NCI-H2227 treated with DMSO at 0.1 percent for 48 hours (cell line): ENCODE data around the gene MTRF1L.

Source experiments
- DNase-seq: peaks from one replicate; lab custom pipeline; 2025; lab: John Stamatoyannopoulos, UW

Gene MTRF1L

DNA sequence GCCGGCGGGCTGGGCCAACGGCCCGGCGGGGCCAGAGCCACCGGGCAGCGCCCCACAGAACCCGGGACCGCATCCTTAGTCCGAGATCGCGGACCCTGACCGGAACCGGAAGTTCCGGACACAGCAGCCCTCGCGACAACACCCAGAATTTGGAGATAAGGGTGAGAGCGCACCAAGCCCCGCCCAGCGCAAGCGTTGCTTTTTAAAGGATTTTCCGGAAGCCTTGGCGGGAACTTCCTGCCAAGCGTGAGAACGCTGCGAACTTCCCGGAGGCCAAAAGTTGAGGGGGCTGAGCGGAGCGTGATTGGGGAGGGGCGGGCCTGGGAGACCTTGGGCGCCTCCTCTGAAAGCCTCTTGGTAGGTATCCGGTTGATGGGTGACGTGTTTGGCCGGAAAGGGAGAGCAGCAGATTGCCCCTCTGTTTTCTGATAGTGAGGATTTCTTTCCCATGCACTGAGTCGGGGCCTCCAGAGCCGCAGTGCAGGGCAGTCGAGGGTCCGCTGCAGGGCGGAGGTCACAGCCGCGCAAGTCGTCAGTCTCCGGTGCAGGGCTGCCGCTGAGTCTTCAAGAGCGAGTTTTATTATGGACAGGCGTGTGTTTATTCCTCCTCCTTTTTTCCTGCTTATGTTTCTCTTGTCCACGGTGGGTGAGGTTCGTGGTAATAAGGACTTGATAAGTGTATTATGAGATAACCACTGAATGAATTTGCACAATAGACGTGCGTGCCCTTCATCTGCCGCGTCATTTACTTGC lies at the start of gene MTRF1L:
TSS of gene MTRF1L (minus strand) at position 97 of the 753 bp plus-strand sequence. CDS start at position 73, 24 bp downstream.
- DNase-seq = peak; percentile 86

GRCh38 chr6:153051801-153052200 lies 49.3 kb upstream of the MTRF1L start:
- no peak for DNase-seq

DNA sequence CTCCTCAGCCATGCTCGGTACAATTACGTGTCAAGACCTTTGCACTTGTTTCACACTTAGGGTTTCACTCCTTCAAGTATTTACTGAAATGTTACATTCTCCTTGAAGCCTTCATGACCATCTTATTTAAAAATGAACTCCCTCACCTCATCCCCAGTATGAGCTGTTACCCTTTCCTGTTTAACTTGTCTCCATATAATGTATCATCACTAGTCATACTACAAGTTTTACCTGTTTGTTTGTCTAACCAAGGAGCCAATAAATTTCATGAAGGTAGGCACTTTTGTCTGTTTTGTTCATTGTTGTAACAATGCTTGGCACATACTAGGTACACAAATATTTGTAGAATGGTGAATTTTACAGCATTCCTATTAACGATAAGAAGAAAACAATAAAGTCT lies 46.1 kb upstream of the MTRF1L start:
- no peak for DNase-seq

DNA sequence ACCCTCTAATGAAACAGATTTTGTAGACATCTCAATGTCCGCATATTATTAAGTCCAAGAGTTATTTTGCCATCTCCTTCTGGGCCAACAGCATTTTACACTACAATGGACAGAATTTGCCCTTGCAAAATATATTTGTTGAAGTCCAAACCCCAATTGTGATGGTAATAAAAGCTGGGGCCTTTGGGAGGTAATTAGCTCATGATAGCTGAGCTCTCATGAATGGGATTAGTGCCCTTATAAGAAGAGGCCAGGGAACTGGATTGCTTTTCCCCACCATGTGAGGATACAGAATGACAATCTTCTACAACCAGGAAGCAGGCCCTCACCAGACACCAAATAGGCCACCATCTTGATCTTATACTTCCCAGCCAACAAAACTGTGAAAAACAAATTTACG lies 44.9 kb upstream of the MTRF1L start:
- no peak for DNase-seq

DNA sequence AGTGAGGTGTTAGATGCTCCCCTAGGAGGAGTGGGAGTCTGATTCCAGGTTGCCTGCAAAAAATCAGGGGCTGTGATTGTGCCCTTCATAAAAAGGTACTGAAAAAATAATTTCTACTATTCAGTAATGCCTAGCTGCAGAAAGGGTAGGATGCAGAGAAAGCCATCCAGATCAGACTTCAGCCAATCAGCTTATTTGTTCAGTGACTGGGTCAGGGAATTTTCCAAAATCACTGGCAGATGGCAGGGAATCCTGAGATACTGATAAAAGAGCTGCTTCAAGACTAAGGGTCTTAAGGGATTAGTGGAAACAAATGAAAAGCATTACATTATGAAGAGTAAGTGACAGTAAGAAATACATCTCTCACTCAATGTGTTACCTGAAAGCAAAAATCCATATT lies 42.8 kb upstream of the MTRF1L start:
- no peak for DNase-seq

DNA sequence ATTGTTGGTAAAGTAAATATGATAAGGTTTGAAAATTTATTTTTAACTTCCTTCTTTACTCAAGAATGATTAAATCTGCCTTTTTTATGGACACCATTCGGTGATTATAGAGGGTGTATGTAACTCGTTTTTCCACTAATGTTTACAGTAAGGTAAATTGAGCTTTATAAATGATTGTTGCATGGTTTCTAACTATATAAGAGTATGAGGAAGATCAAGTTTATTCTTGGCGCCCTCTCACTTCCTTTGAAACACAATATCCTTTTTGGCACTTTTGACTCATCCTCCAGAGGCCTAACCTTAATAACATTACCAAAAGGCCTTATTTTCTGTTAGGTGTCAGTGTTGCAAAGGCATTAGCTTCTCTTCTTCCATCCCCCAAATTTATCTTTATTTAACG lies 41.8 kb upstream of the MTRF1L start:
- DNase-seq = no peak

GRCh38 chr6:153043719-153044118 lies 41.2 kb upstream of the MTRF1L start:
- DNase-seq = no peak

DNA sequence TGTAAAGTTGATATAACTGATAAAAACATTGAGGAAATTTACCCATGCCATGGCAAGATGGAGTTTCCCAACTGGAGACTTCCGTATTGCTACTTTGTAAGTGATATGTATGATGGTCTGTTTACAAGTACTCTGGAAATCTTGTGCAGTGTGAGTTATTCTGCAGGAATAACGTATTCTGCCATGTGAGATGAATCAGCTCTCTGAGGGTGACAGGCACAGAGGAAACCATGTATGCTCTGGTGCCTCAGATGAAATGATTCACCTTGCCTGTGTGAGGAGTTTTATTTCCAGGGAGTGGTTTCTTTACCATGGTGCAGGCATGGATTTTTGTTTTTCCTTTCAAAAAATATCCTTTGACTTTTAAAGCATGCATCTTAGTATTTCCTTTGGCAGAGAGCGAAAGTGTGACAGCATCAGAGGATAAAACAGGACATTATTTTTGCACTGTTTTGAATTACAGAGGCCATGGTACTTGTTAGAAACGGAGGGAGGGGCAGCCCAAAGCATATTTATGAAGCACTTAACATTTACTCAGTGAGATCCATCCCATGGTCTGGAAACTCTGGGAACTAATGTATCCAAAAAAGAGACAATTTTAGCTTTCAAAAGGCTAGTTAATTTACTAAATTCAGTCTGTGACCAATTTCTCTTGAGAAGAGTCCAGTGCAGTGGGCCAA lies 36.0 kb upstream of the MTRF1L start:
- no peak for DNase-seq

DNA sequence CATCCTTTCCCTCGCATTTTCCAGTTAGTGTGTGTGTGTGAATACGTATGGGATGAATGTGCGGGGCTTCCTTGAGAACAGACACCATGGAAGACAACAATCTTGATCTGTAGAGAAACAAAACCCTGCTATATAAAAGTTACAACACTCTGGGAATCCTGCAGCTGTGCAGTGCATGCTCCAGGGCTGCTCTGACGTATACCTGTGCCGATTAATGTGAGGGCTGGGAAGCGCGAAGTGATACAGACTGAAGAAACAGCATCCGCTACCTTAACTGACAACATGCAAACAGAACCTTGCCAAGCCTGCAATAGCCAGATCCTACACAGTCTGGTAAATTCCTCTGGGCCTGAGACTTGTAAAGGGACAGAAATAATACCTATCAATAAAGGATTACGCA lies 31.6 kb upstream of the MTRF1L start:
- no peak for DNase-seq

GRCh38 chr6:153032255-153032882 lies 29.9 kb upstream of the MTRF1L start:
- DNase-seq = peak; percentile 1

- DNase-seq = no peak
Measured at GRCh38 chr6:153031335-153031955, 28.9 kb upstream of the MTRF1L start.

GRCh38 chr6:153028963-153029362 lies 26.5 kb upstream of the MTRF1L start:
- DNase-seq = no peak

DNA sequence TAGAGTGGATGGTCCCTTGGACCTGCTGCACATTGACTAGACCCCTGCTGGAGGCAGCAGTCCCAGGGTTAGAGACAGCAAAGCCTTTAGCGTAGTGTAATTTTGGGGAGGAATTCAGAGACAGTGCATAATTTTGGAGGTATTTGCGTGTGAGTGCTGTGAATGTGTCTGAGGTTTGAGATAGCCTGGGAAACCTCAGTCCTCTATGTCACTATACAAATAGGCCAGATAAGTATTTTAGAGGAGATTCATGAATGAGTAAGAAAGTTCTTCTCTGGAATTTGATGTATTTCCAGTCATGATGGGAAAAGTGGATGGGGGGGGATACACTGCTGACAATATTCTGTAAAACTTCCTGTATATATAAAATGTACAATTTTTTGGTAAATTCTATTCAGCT lies 25.8 kb upstream of the MTRF1L start:
- DNase-seq = no peak

GRCh38 chr6:153027480-153027879 lies 25.0 kb upstream of the MTRF1L start:
- no peak for DNase-seq

DNA sequence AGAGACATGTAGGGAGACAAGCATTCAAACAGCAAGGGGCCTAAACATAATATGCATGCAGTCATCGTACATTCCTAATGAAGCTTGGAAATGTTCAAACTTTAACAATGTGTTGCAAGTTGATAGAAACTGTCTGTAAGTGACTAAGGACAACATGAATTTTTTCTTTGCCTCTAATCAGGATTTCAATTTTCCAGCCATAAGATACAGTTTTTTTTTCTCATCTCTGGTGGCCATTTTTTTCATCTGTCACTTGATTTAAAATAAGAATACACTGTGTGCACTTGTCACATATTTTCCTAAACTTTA lies 22.2 kb upstream of the MTRF1L start:
- no peak for DNase-seq

GRCh38 chr6:153023977-153024708 lies 21.6 kb upstream of the MTRF1L start:
- DNase-seq = peak; percentile 17

- DNase-seq = no peak
Measured at GRCh38 chr6:153018355-153018754, 15.8 kb upstream of the MTRF1L start.

DNA sequence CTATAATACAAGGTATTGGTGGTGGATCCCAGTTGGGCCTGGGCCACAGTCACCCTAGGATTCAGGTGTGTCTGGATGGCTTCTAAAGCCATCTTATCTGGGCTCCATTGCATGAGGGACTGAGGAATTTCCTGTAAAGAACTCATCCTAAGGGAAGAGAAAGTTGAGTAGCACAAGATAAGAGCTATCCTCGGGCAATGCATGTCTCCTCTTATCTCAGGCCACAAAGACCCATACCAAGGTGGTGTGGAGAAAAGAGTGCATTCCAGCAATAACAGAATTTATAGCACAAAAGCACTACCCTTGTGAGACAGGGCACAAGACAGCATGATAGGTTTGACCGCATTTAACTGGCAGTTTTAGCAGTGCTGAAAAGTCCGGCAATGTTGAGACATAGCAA lies 14.3 kb upstream of the MTRF1L start:
- DNase-seq = no peak

DNA sequence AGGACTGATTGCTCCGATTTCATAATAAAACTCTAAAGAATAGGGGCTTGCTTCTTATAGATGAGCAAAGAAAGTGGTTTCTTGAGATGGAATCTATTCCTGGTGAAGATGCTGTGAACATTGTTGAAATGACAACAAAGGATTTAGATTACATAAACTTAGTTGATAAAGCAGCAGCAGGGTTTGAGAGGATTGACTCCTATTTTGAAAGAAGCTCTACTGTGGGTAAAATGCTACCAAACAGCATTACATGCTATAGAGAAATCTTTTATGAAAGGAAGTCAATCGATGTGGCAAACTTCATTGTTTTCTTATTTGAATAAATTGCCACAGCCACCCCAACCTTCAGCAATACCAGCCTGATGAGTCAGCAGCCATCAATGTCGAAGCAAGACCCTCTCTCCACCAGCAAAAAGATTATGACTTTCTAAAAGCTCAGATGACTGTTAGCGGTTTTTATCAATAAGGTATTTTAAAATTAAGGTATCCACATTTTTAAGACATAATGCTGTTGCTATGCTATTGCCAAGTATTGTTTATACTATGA lies 12.7 kb upstream of the MTRF1L start:
- DNase-seq = no peak

- no peak for DNase-seq
Measured at GRCh38 chr6:153013438-153013837, 10.9 kb upstream of the MTRF1L start.

DNA sequence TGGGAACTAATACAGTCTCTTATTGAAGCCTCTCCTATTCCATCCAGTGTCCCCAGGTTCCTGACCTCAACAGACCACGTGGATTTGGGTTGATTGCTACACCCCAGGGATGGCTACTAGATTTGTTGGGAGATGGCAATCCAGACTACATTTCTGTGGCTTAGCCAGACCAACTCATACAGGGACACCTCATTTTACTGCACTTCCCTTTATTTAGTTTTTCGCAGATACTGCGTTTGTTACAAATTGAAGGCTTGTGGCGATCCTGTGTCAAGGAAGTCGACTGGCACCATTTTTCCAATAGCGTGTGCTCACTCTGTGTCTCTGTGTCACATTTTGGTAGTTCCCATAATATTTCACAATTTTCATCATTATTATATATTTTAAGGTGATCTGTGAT lies 10.3 kb upstream of the MTRF1L start:
- no peak for DNase-seq

DNA sequence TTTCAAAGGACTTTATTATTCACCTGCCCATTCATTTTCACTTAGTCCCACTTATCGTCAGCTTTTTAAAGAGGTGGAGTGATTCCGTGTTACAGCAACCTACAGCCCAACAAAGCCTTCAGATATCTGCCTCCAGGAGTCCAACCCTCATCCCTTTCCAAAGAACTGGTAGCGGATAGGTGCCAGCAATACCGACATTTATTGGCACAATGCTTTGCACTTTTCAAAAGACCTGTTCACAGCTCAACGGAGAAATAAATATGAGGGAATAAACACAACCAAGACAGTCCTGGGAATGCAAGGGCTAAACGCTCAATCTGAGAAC lies 819 bp upstream of the MTRF1L start:
- peak; percentile 48 for DNase-seq
